H9 (cell line): ENCODE results near the gene CLEC3B. TPM values are rescaled to one million over a fixed set of nuclear protein-coding genes. Genes with fewer than 3 reads are reported as not detected.

Experiments
- DNase-seq: peaks from one replicate; pipeline ENCODE4 v3.0.0-alpha.2; 2017
- H2AFZ ChIP-seq: one replicate; pipeline ENCODE4 v1.6.1; 2013; ENCODE audit warnings: mild to moderate bottlenecking, low read length, control low read depth, moderate library complexity
- H2AK5ac ChIP-seq: 2 replicates; pipeline ENCODE4 v1.6.1; 2013; ENCODE audit warnings: low read length, control low read depth, mixed read lengths; ENCODE audit not compliant: insufficient read length
- H2BK120ac ChIP-seq: one replicate; pipeline ENCODE4 v1.6.1; 2013; ENCODE audit warnings: low read depth, mild to moderate bottlenecking, low read length, control low read depth, inconsistent platforms; ENCODE audit not compliant: poor library complexity, severe bottlenecking
- H2BK12ac ChIP-seq: 2 replicates; pipeline ENCODE4 v1.6.1; 2013; ENCODE audit warnings: low read length, control low read depth, mixed read lengths, low read depth; ENCODE audit not compliant: insufficient read length
- H2BK15ac ChIP-seq: 2 replicates; pipeline ENCODE4 v1.6.1; 2013; ENCODE audit warnings: low read depth, low read length, control low read depth
- H2BK20ac ChIP-seq: one replicate; pipeline ENCODE4 v1.6.1; 2013; ENCODE audit warnings: low read depth, mild to moderate bottlenecking, low read length, control low read depth, inconsistent platforms; ENCODE audit not compliant: poor library complexity, severe bottlenecking
- H2BK5ac ChIP-seq: 2 replicates; pipeline ENCODE4 v1.6.1; 2013; ENCODE audit warnings: low read length, control low read depth, mixed read lengths; ENCODE audit not compliant: insufficient read length
- H3K14ac ChIP-seq: 2 replicates; pipeline ENCODE4 v1.6.1; 2013; ENCODE audit warnings: low read length, control low read depth; ENCODE audit not compliant: insufficient read depth
- H3K18ac ChIP-seq: 2 replicates; pipeline ENCODE4 v1.6.1; 2013; ENCODE audit warnings: low read depth, mild to moderate bottlenecking, mixed read lengths, low read length, control low read depth; ENCODE audit not compliant: insufficient read length
- H3K23ac ChIP-seq: 2 replicates; pipeline ENCODE4 v1.6.1; 2013; ENCODE audit warnings: low read length, control low read depth, mixed read lengths, low read depth; ENCODE audit not compliant: insufficient read length
- H3K23me2 ChIP-seq: 2 replicates; pipeline ENCODE4 v1.6.1; 2013; ENCODE audit warnings: low read depth, mild to moderate bottlenecking, mixed read lengths, low read length, control low read depth; ENCODE audit not compliant: insufficient read length, poor library complexity, severe bottlenecking
- H3K27ac ChIP-seq: 2 replicates; pipeline ENCODE4 v1.5.1; 2013; ENCODE audit warnings: low read length, control low read depth, mixed read lengths, low read depth; ENCODE audit not compliant: insufficient read length
- H3K27me3 ChIP-seq: 2 replicates; pipeline ENCODE4 v1.6.1; 2013; ENCODE audit warnings: low read length, control low read depth, inconsistent platforms; ENCODE audit not compliant: insufficient read depth
- H3K4ac ChIP-seq: 2 replicates; pipeline ENCODE4 v1.6.1; 2013; ENCODE audit warnings: low read depth, mild to moderate bottlenecking, control low read depth, inconsistent platforms, low read length, moderate library complexity
- H3K4me1 ChIP-seq: 2 replicates; pipeline ENCODE4 v1.6.1; 2013; ENCODE audit warnings: low read length, control low read depth, inconsistent platforms; ENCODE audit not compliant: insufficient read depth
- H3K4me2 ChIP-seq: 2 replicates; pipeline ENCODE4 v1.6.1; 2013; ENCODE audit warnings: low read length, control low read depth, mixed read lengths; ENCODE audit not compliant: insufficient read length, insufficient read depth
- H3K56ac ChIP-seq: 2 replicates; pipeline ENCODE4 v1.6.1; 2013; ENCODE audit warnings: low read depth, mild to moderate bottlenecking, mixed read lengths, low read length, control low read depth; ENCODE audit not compliant: insufficient read length
- H3K79me1 ChIP-seq: 2 replicates; pipeline ENCODE4 v1.6.1; 2013; ENCODE audit warnings: low read depth, mild to moderate bottlenecking, moderate library complexity, low read length, control low read depth, inconsistent platforms; ENCODE audit not compliant: insufficient read depth, poor library complexity, severe bottlenecking
- H3K79me2 ChIP-seq: 2 replicates; pipeline ENCODE4 v1.6.1; 2013; ENCODE audit warnings: low read length, control low read depth, inconsistent platforms; ENCODE audit not compliant: insufficient read depth
- H3K9ac ChIP-seq: 2 replicates; pipeline ENCODE4 v1.6.1; 2013; ENCODE audit warnings: low read length, control low read depth, mixed read lengths; ENCODE audit not compliant: insufficient read length; ENCODE audit errors: extremely low read depth
- H3K9me3 ChIP-seq: one replicate; pipeline ENCODE4 v1.6.1; 2013; ENCODE audit warnings: low read depth, low read length, inconsistent platforms; ENCODE audit not compliant: control insufficient read depth
- H3T11ph ChIP-seq: one replicate; pipeline ENCODE4 v1.6.1; 2013; ENCODE audit warnings: mild to moderate bottlenecking, low read length, control low read depth, inconsistent platforms
- H4K20me1 ChIP-seq: one replicate; pipeline ENCODE4 v1.6.1; 2013; ENCODE audit not compliant: control insufficient read depth, insufficient read length, insufficient read depth
- H4K5ac ChIP-seq: 2 replicates; pipeline ENCODE4 v1.6.1; 2013; ENCODE audit warnings: low read depth, mild to moderate bottlenecking, mixed read lengths, low read length, control low read depth; ENCODE audit not compliant: insufficient read length
- H4K8ac ChIP-seq: replicated peaks from 2 replicates; pipeline ENCODE4 v1.6.1; 2013; ENCODE audit warnings: low read length, control low read depth, mixed read lengths, low read depth; ENCODE audit not compliant: insufficient read length
- H4K91ac ChIP-seq: 2 replicates; pipeline ENCODE4 v1.6.1; 2013; ENCODE audit warnings: low read depth, mild to moderate bottlenecking, moderate library complexity, mixed read lengths, low read length, control low read depth; ENCODE audit not compliant: insufficient read length
- H3K27ac Mint-ChIP-seq, 3 experiments: 2 replicates in 2 of 3; 3 replicates in 1 of 3; pipeline ENCODE4 v1.8.0; 2020 to 2021; ENCODE audit warnings: mixed read lengths in 3 of 3, mild to moderate bottlenecking in 1 of 3, moderate library complexity in 1 of 3
- H3K27me3 Mint-ChIP-seq: 2 replicates; pipeline ENCODE4 v1.8.0; 2021; ENCODE audit warnings: low read depth, mild to moderate bottlenecking, moderate library complexity, mixed read lengths
- H3K36me3 Mint-ChIP-seq, 3 experiments: 2 replicates in 2 of 3; 3 replicates in 1 of 3; pipeline ENCODE4 v1.8.0; 2020 to 2021; ENCODE audit warnings: low read depth in 3 of 3, mixed read lengths in 3 of 3; ENCODE audit not compliant: insufficient read depth in 1 of 3
- H3K4me1 Mint-ChIP-seq, 2 experiments: 2 replicates each; pipeline ENCODE4 v1.8.0; 2020; ENCODE audit warnings: mixed read lengths in 2 of 2
- H3K4me3 Mint-ChIP-seq, 2 experiments: 2 replicates in 1 of 2; 3 replicates in 1 of 2; pipeline ENCODE4 v1.8.0; 2020 to 2021; ENCODE audit warnings: mild to moderate bottlenecking in 2 of 2, mixed read lengths in 2 of 2, moderate library complexity in 1 of 2
- H3K9me3 Mint-ChIP-seq, 2 experiments: 2 replicates in 1 of 2; 3 replicates in 1 of 2; pipeline ENCODE4 v1.8.0; 2020; ENCODE audit warnings: mild to moderate bottlenecking in 2 of 2, mixed read lengths in 2 of 2, moderate library complexity in 1 of 2
- CTCF ChIP-seq: fragments of 200-600 bp; sonication (generic); conservative IDR thresholded peaks from 3 replicates; pipeline ENCODE4 v1.8.0; 2021; ENCODE audit warnings: antibody characterized with exemption, mild to moderate bottlenecking
- WGBS: extraction: QIAGEN DNeasy Blood & Tissue Kit; methylation state at CpG from one replicate; pipeline ENCODE4 v1.1.7; 2013; ENCODE audit warnings: missing lambda C conversion rate, low lambda C conversion rate, mixed read lengths; ENCODE audit not compliant: insufficient read length; ENCODE audit errors: extremely low coverage; 5-methylcytosine and 5-hydroxymethylcytosine counted together
- total RNA-seq: library from RNA; stranded (reverse); gene quantifications from 2 replicates; pipeline ENCODE4 v1.2.1, GENCODE V29; 2021

Gene CLEC3B
- total RNA-seq, 1 experiment from 2014 or later = not detected

- H3K23ac ChIP-seq = no peak overlapping the region
- H4K8ac ChIP-seq = no peak overlapping the region
- H3K27ac Mint-ChIP-seq = no peak overlapping the region
- H2BK20ac ChIP-seq = no peak overlapping the region
- peaks cover 89% of the 10 kb centered on the region for H3K27me3 Mint-ChIP-seq
- H2BK120ac ChIP-seq = no peak overlapping the region
- H2AFZ ChIP-seq = no peak overlapping the region
- H3K27me3 ChIP-seq = peaks cover 14% of the 10 kb centered on the region; the same call in 1 of the 2 replicates
- no peak overlapping the region for H3K9ac ChIP-seq
- no peaks in the 10 kb centered on the region for H3K36me3 Mint-ChIP-seq
- H3K27ac ChIP-seq = no peak overlapping the region
- no peak overlapping the region for H2AK5ac ChIP-seq
- no peaks in the 10 kb centered on the region for H3K79me1 ChIP-seq
- TF ChIP-seq CTCF = no peak
- H3K4me1 Mint-ChIP-seq = peaks cover 10 to 16% of the 10 kb centered on the region in 2 experiments
- no peak for DNase-seq
- H3K4ac ChIP-seq = no peak overlapping the region
- H3K56ac ChIP-seq = no peak overlapping the region
- no peak overlapping the region for H2BK5ac ChIP-seq
- H3K4me1 ChIP-seq = peaks cover 5% of the 10 kb centered on the region; the same call in 1 of the 2 replicates
- no peak overlapping the region for H4K91ac ChIP-seq
- H3K4me2 ChIP-seq = no peak overlapping the region
- H3K79me2 ChIP-seq = no peaks in the 10 kb centered on the region
- H2BK12ac ChIP-seq = no peak overlapping the region
- H3K23me2 ChIP-seq = no peaks in the 10 kb centered on the region
- H4K20me1 ChIP-seq = no peaks in the 10 kb centered on the region
- no peak overlapping the region for H3K4me3 Mint-ChIP-seq
- H3K18ac ChIP-seq = no peak overlapping the region
- no peaks in the 10 kb centered on the region; a peak in 1 of 5 replicates for H3K9me3 Mint-ChIP-seq
- H3K14ac ChIP-seq = no peak overlapping the region
- no peak overlapping the region for H4K5ac ChIP-seq
- no peak overlapping the region for H2BK15ac ChIP-seq
- no CpG with 5 or more reads among the region's 1 CpG for WGBS
- no peak overlapping the region for H3T11ph ChIP-seq
- H3K9me3 ChIP-seq = no peaks in the 10 kb centered on the region
Observed at GRCh38 chr3:45062697-45063070, 36.6 kb downstream of the CLEC3B start.
